Upper lobe of right lung (tissue), 1 donor: ENCODE measurements around the gene KCMF1. TPM values are rescaled to one million over a fixed set of nuclear protein-coding genes. Genes with fewer than 3 reads are reported as not detected.

ENCODE experiments used
- ATAC-seq: fragments of 200-7000 bp; cut with Tn5 transposase; one replicate; pipeline ENCODE4 v1.9.1; 2020; ENCODE audit warnings: mild to moderate bottlenecking, moderate library complexity
- DNase-seq: peaks from one replicate; pipeline ENCODE4 v3.0.0-alpha.2; 2020
- H3K27ac ChIP-seq: fragments of 200-600 bp; one replicate; pipeline ENCODE4 v1.8.0; 2022
- H3K27me3 ChIP-seq: fragments of 200-600 bp; one replicate; pipeline ENCODE4 v1.8.0; 2022; ENCODE audit warnings: mild to moderate bottlenecking
- H3K36me3 ChIP-seq: fragments of 200-600 bp; one replicate; pipeline ENCODE4 v1.8.0; 2022
- H3K4me1 ChIP-seq: fragments of 200-600 bp; one replicate; pipeline ENCODE4 v1.8.0; 2022
- H3K4me3 ChIP-seq: fragments of 200-600 bp; one replicate; pipeline ENCODE4 v1.8.0; 2022; ENCODE audit warnings: mild to moderate bottlenecking
- H3K9me3 ChIP-seq: fragments of 200-600 bp; one replicate; pipeline ENCODE4 v1.8.0; 2022
- CTCF ChIP-seq: fragments of 200-600 bp; IDR thresholded peaks from one replicate; pipeline ENCODE4 v1.8.0; 2022; ENCODE audit warnings: antibody characterized with exemption
- intact Hi-C: fragments of 100-400 bp; cut with DNase I; formaldehyde crosslinking; loops from one replicate; pipeline ENCODE4 v1.11.0; 2022
- total RNA-seq: library from RNA; stranded (reverse); fragmentation: NEBNext Ultra II Directional; extraction: Animal tissue kit (Norgen Biotek cat#: 25700); gene quantifications from one replicate; pipeline ENCODE4 v1.2.1, GENCODE V29; 2021
- donor health status: DM: no; HTN: yes; CAD: no; lungs with severe emphysema.

The KCMF1 gene
- total RNA-seq, 1 donor from 2014 or later: 72.9 TPM

- H3K27ac ChIP-seq: no peak overlapping the region
- no peaks in the 10 kb centered on the region for H3K4me1 ChIP-seq
- no peak overlapping the region for H3K4me3 ChIP-seq
- no peaks in the 10 kb centered on the region for H3K27me3 ChIP-seq
- H3K36me3 ChIP-seq: peaks cover 66% of the 10 kb centered on the region
- intact Hi-C loops: no loop called here
- no peaks in the 10 kb centered on the region for H3K9me3 ChIP-seq
- no peak for TF ChIP-seq CTCF
- ATAC-seq (no peak), DNase-seq (no peak)
These were observed 66.7 kb downstream of the KCMF1 start for GRCh38 chr2:85037622-85038021.

GRCh38 chr2:85042330-85042729 is 71.4 kb downstream of the KCMF1 start:
- peaks cover 83% of the 10 kb centered on the region for H3K36me3 ChIP-seq
- intact Hi-C loops: no loop called here
- DNase-seq (no peak), ATAC-seq (no peak)
- no peak for TF ChIP-seq CTCF
- H3K9me3 ChIP-seq: no peaks in the 10 kb centered on the region
- H3K27ac ChIP-seq: no peak overlapping the region
- no peak overlapping the region for H3K4me3 ChIP-seq
- no peaks in the 10 kb centered on the region for H3K27me3 ChIP-seq
- no peaks in the 10 kb centered on the region for H3K4me1 ChIP-seq

GRCh38 chr2:85048534-85048933 is 77.6 kb downstream of the KCMF1 start:
- ATAC-seq (no peak), DNase-seq (no peak)
- Histone ChIP-seq H3K27ac (no peak overlapping the region), H3K4me3 (no peak overlapping the region), H3K27me3 (no peaks in the 10 kb centered on the region), H3K4me1 (no peaks in the 10 kb centered on the region), H3K36me3 (peaks cover 92% of the 10 kb centered on the region), H3K9me3 (no peaks in the 10 kb centered on the region)
- TF ChIP-seq CTCF: no peak
- intact Hi-C loops: no loop called here

- no peak overlapping the region for H3K4me3 ChIP-seq
- TF ChIP-seq CTCF: no peak
- H3K9me3 ChIP-seq: no peaks in the 10 kb centered on the region
- peaks cover 88% of the 10 kb centered on the region for H3K36me3 ChIP-seq
- ATAC-seq (no peak), DNase-seq (no peak)
- H3K27me3 ChIP-seq: no peaks in the 10 kb centered on the region
- H3K27ac ChIP-seq: no peak overlapping the region
- intact Hi-C loops: no loop called here
- H3K4me1 ChIP-seq: no peaks in the 10 kb centered on the region
These were observed 78.3 kb downstream of the KCMF1 start for GRCh38 chr2:85049236-85049635.

- Histone ChIP-seq H3K4me3 (no peak overlapping the region), H3K36me3 (peaks cover 49% of the 10 kb centered on the region), H3K27ac (no peak overlapping the region), H3K4me1 (no peaks in the 10 kb centered on the region), H3K27me3 (no peaks in the 10 kb centered on the region), H3K9me3 (no peaks in the 10 kb centered on the region)
- intact Hi-C loops: no loop called here
- peak; percentile 66 for ATAC-seq
- TF ChIP-seq CTCF: no peak
- DNase-seq: no peak
These were observed 82.8 kb downstream of the KCMF1 start for GRCh38 chr2:85053802-85054201.
